Left lobe of liver (tissue), 2 donors: ENCODE results near the gene HNRNPH3. TPM values are rescaled to one million over a fixed set of nuclear protein-coding genes. Genes with fewer than 3 reads are reported as not detected.

Source experiments
- ATAC-seq: fragments of 200-7000 bp; cut with Tn5 transposase; one replicate; pipeline ENCODE4 v1.9.1; 2020; ENCODE audit warnings: mild to moderate bottlenecking, moderate library complexity
- DNase-seq: peaks from one replicate; pipeline ENCODE4 v3.0.0-alpha.2; 2020; ENCODE audit warnings: low spot score
- total RNA-seq: library from RNA; stranded (reverse); gene quantifications from one replicate; pipeline ENCODE4 v1.2.1, GENCODE V29; 2021
- donor health status: DM: no; HTN: no; CAD: no; lungs with moderate emphysema.
- donor health status: DM: no; HTN: yes; CAD: no.

The HNRNPH3 gene
- total RNA-seq, 1 donor from 2014 or later, result 26.8 TPM

DNA sequence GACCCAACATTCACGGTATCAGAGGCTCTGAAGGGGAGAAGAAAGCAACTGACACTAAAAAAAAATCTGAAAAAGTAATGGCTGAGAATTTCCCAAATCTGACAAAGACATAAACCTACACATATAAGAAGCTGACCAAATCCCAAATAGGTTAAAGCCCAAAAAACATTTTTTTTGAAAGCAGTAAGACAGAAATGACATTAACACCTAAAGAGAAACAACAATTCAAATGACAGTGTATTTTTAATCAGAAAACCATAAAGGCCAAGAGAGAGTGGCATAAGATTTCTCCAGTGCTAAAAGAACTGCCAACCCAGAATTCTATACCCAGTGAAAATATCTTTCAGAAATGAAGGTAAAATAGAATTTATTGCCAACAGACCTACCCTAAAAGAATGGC lies 39.7 kb downstream of the HNRNPH3 start:
- ATAC-seq (no peak), DNase-seq (no peak)

- DNase-seq, result no peak
- no peak for ATAC-seq
These were observed 53.9 kb downstream of the HNRNPH3 start for GRCh38 chr10:68385740-68386139.

Other genes starting within 250 kb of the HNRNPH3 start
- not detected for gene MYPN, start 222.6 kb upstream of the HNRNPH3 start, total RNA-seq
- 1.2 TPM for gene ATOH7, start 100.0 kb upstream of the HNRNPH3 start, total RNA-seq
- 126 TPM for gene PBLD, start 864 bp downstream of the HNRNPH3 start, total RNA-seq
- gene RUFY2, start 75.2 kb downstream of the HNRNPH3 start, total RNA-seq, result 4.0 TPM
- gene DNA2, start 139.9 kb downstream of the HNRNPH3 start, total RNA-seq, result 3.5 TPM
- 28.8 TPM for gene SLC25A16, start 195.5 kb downstream of the HNRNPH3 start, total RNA-seq
- 0.81 TPM for gene TET1, start 228.3 kb downstream of the HNRNPH3 start, total RNA-seq